22Rv1 (cell line): ENCODE results near the gene CCDC102B.

ENCODE experiments used
- ZFX ChIP-seq: fragments of 450-650 bp; IDR thresholded peaks from 2 replicates; pipeline ENCODE4 v1.6.1; 2017; ENCODE audit warnings: antibody characterized with exemption, borderline replicate concordance
- TF ChIP-seq, protein P1 (sequence below): fragments of 450-650 bp; IDR thresholded peaks from 2 replicates; pipeline ENCODE4 v1.5.1; 2017; ENCODE audit warnings: mild to moderate bottlenecking

GRCh38 chr18:68766433-68766832 lies 31.4 kb upstream of the CCDC102B start:
- TF ChIP-seq, protein P1, sequence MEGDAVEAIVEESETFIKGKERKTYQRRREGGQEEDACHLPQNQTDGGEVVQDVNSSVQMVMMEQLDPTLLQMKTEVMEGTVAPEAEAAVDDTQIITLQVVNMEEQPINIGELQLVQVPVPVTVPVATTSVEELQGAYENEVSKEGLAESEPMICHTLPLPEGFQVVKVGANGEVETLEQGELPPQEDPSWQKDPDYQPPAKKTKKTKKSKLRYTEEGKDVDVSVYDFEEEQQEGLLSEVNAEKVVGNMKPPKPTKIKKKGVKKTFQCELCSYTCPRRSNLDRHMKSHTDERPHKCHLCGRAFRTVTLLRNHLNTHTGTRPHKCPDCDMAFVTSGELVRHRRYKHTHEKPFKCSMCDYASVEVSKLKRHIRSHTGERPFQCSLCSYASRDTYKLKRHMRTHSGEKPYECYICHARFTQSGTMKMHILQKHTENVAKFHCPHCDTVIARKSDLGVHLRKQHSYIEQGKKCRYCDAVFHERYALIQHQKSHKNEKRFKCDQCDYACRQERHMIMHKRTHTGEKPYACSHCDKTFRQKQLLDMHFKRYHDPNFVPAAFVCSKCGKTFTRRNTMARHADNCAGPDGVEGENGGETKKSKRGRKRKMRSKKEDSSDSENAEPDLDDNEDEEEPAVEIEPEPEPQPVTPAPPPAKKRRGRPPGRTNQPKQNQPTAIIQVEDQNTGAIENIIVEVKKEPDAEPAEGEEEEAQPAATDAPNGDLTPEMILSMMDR = no peak
- TF ChIP-seq ZFX = no peak
